ENCODE data around the gene FSTL5. TPM values are rescaled to one million over a fixed set of nuclear protein-coding genes. Genes with fewer than 3 reads are reported as not detected.

The FSTL5 gene
- total and polyA plus RNA-seq, 9 of the 15 experiments (the other 6 are each of a cell fraction or from before 2014, with no cell fraction given): 0.09 to 3.1 (median 0.50) TPM; not detected in 1

DNA sequence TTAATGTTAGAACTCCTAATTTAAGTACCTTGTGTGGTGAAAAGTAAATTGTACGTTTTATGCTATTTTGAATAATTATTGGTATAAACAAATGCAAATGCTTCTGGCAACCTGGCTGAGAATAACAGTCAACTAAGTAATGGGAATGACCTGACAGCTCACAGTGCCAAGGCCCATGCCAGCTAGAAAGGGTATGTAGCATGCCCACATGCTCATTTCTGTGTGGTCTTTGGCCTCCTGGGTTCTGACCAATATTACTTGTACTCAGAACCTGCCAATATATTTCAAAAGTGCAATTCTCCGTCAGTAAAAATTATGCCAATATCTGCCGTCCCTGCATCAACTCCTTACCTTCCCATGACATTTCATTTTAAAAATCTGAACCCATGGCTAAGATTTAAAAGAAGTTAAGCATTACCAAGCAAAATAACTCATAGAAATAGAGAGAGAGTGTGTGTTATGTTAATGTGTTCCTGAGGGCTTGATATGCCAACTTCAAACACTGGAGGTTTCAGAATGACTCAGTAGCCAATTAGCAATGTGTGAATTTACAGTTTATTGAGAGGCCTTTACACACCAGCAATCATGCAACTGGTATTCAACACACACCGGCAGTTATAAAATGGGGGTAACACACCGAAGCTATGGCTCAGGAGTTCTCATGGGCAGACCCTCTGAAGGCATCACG lies 820.8 kb downstream of the FSTL5 start:
- Histone ChIP-seq H2AFZ (ENCODE audit: low read depth, low read length) (no peak overlapping the region), H3K79me2 (ENCODE audit: control insufficient read depth, insufficient read depth, low read length) (no peaks in the 10 kb centered on the region), H3K9me1 (ENCODE audit: control insufficient read depth, insufficient read depth, low read length) (no peaks in the 10 kb centered on the region), H3K9ac (ENCODE audit: insufficient read depth in 1 of 2, low read depth in 2 of 2, low read length in 2 of 2) (no peak overlapping the region), H3K9me3 (replicated peaks; ENCODE audit: control insufficient read depth, insufficient read depth, low read depth, low read length) (no peaks in the 10 kb centered on the region), H3K4me1 (replicated peaks in 1 of 2; ENCODE audit: control insufficient read depth in 2 of 2, insufficient read depth in 2 of 2, low read length in 2 of 2) (no peaks in the 10 kb centered on the region), H3K4me2 (ENCODE audit: insufficient read depth, low read length) (no peak overlapping the region), H3K27me3 (ENCODE audit: control insufficient read depth in 2 of 2, insufficient read depth in 2 of 2, low read length in 2 of 2) (no peaks in the 10 kb centered on the region), H3K4me3 (no peak overlapping the region), H3K36me3 (ENCODE audit: control insufficient read depth, insufficient read depth, low read length) (no peaks in the 10 kb centered on the region), H3K27ac (ENCODE audit: extremely low read depth, low read depth, low read length) (no peak overlapping the region), H4K20me1 (replicated peaks; ENCODE audit: control insufficient read depth, insufficient read depth, low read length) (no peaks in the 10 kb centered on the region)
- TF ChIP-seq MTA1 (IDR thresholded peaks at IDR 0.05; ENCODE audit: borderline replicate concordance): no peak
- TF ChIP-seq ZNF165 (CRISPR knock-in tag; IDR thresholded peaks at IDR 0.05; ENCODE audit: borderline replicate concordance): no peak
- TF ChIP-seq, protein P1, sequence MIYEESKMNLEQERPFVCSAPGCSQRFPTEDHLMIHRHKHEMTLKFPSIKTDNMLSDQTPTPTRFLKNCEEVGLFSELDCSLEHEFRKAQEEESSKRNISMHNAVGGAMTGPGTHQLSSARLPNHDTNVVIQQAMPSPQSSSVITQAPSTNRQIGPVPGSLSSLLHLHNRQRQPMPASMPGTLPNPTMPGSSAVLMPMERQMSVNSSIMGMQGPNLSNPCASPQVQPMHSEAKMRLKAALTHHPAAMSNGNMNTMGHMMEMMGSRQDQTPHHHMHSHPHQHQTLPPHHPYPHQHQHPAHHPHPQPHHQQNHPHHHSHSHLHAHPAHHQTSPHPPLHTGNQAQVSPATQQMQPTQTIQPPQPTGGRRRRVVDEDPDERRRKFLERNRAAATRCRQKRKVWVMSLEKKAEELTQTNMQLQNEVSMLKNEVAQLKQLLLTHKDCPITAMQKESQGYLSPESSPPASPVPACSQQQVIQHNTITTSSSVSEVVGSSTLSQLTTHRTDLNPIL (CRISPR knock-in tag; IDR thresholded peaks at IDR 0.05): no peak
- 0% methylated on average over 4 of the region's 6 CpGs for WGBS (ENCODE audit: insufficient coverage, low coverage, missing lambda C conversion rate)
- intact Hi-C loops (cut with micrococcal nuclease): no loop called here
- no peak for FAIRE-seq
- CTCF ChIA-PET (ENCODE audit: low intra/inter-chr PET ratio): no interaction called here
- DNase-seq (ENCODE audit: extremely low read depth in 1 of 4, low spot score in 3 of 4): no peak
- POLR2A ChIA-PET: no interaction called here
- in situ Hi-C loops (cut with MboI): no loop called here
- no TSS peak for BruUV-seq (replicated peaks)
- ATAC-seq: no peak

GRCh38 chr4:161336621-161337020 lies 827.2 kb downstream of the FSTL5 start:
- H3K9me1 ChIP-seq (ENCODE audit: control insufficient read depth, insufficient read depth, low read length): no peaks in the 10 kb centered on the region
- no peaks in the 10 kb centered on the region for H3K36me3 ChIP-seq (ENCODE audit: control insufficient read depth, insufficient read depth, low read length)
- DNase-seq (ENCODE audit: extremely low read depth in 1 of 4, low spot score in 3 of 4): no peak
- FAIRE-seq: no peak
- no peak overlapping the region for H3K4me2 ChIP-seq (ENCODE audit: insufficient read depth, low read length)
- H4K20me1 ChIP-seq (replicated peaks; ENCODE audit: control insufficient read depth, insufficient read depth, low read length): no peaks in the 10 kb centered on the region
- in situ Hi-C loops (cut with MboI) (no loop called here), intact Hi-C loops (cut with micrococcal nuclease) (no loop called here)
- no peaks in the 10 kb centered on the region for H3K9me3 ChIP-seq (replicated peaks; ENCODE audit: control insufficient read depth, insufficient read depth, low read depth, low read length)
- H3K4me1 ChIP-seq (replicated peaks in 1 of 2; ENCODE audit: control insufficient read depth in 2 of 2, insufficient read depth in 2 of 2, low read length in 2 of 2): no peaks in the 10 kb centered on the region
- H2AFZ ChIP-seq (ENCODE audit: low read depth, low read length): no peak overlapping the region
- no peaks in the 10 kb centered on the region for H3K79me2 ChIP-seq (ENCODE audit: control insufficient read depth, insufficient read depth, low read length)
- ChIA-PET CTCF (ENCODE audit: low intra/inter-chr PET ratio) (no interaction called here), POLR2A (no interaction called here)
- H3K9ac ChIP-seq (ENCODE audit: insufficient read depth in 1 of 2, low read depth in 2 of 2, low read length in 2 of 2): no peak overlapping the region
- 0% methylated on average over 2 of the region's 5 CpGs for WGBS (ENCODE audit: insufficient coverage, low coverage, missing lambda C conversion rate)
- H3K27me3 ChIP-seq (ENCODE audit: control insufficient read depth in 2 of 2, insufficient read depth in 2 of 2, low read length in 2 of 2): no peaks in the 10 kb centered on the region
- no peak overlapping the region for H3K27ac ChIP-seq (ENCODE audit: extremely low read depth, low read depth, low read length)
- no TSS peak for BruUV-seq (replicated peaks)
- ATAC-seq: no peak
- no peak overlapping the region for H3K4me3 ChIP-seq
- no peak for TF ChIP-seq MYBL2 (IDR thresholded peaks at IDR 0.05; ENCODE audit: low read depth)
- TF ChIP-seq MYBL2 (CRISPR knock-in tag; IDR thresholded peaks at IDR 0.05; ENCODE audit: borderline replicate concordance): no peak
- no peak for TF ChIP-seq CLOCK (CRISPR knock-in tag; IDR thresholded peaks at IDR 0.05; ENCODE audit: borderline replicate concordance)
- TF ChIP-seq ZNF263 (CRISPR knock-in tag; IDR thresholded peaks at IDR 0.05; ENCODE audit: borderline replicate concordance): no peak
- TF ChIP-seq SMARCC2 (IDR thresholded peaks at IDR 0.05; ENCODE audit: low read depth): no peak
- TF ChIP-seq NUFIP1 (IDR thresholded peaks at IDR 0.05; ENCODE audit: partially characterized antibody): no peak
- TF ChIP-seq C11orf30 (IDR thresholded peaks at IDR 0.05; ENCODE audit: low read depth): no peak
- no peak for TF ChIP-seq GATAD2B (IDR thresholded peaks at IDR 0.05; ENCODE audit: borderline replicate concordance)
- TF ChIP-seq GATAD2A (IDR thresholded peaks at IDR 0.05): no peak
